ENCODE data around the gene TBX4.
A peak's percentile ranks its signal among the peaks of the same experiment; 100 is the strongest.

TBX4 gene

GRCh38 chr17:61404663-61404912 lies 47.6 kb upstream of the TBX4 start:
- Histone ChIP-seq H3K9ac (ENCODE audit: low read length) (no peak overlapping the region), H3K14ac (ENCODE audit: low read length in 2 of 2) (no peak overlapping the region), H2BK120ac (ENCODE audit: low read depth, low read length) (no peak overlapping the region), H3K27me3 (ENCODE audit: control insufficient read depth in 1 of 2, insufficient read depth in 1 of 2, low read length in 2 of 2) (peaks cover 0 to 81% of the 10 kb centered on the region in 2 experiments), H2BK15ac (ENCODE audit: low read depth, poor library complexity, severe bottlenecking) (peak overlapping the region; percentile 54), H3K4me2 (ENCODE audit: low read length, poor library complexity, severe bottlenecking) (no peak overlapping the region), H3K4me1 (ENCODE audit: control insufficient read depth, insufficient read depth, low read depth, low read length) (peaks cover 34% of the 10 kb centered on the region), H3K4ac (ENCODE audit: low read depth in 1 of 2, low read length in 2 of 2) (no peak overlapping the region), H3K27ac (ENCODE audit: low read length, poor library complexity, severe bottlenecking) (no peak overlapping the region), H3K23ac (ENCODE audit: low read length in 2 of 2) (peak overlapping the region in 1 of 2 experiments; percentile 77), H2AFZ (ENCODE audit: low read depth, low read length) (no peak overlapping the region), H3K36me3 (ENCODE audit: control insufficient read depth in 1 of 2, insufficient read depth in 2 of 2, low read depth in 1 of 2, low read length in 2 of 2) (peaks cover 2 to 54% of the 10 kb centered on the region in 2 experiments), H2BK12ac (ENCODE audit: low read length in 2 of 2) (peak overlapping the region in 1 of 2 experiments; percentile 15), H2AK5ac (ENCODE audit: low read length, severe bottlenecking) (no peak overlapping the region), H3K9me3 (ENCODE audit: control insufficient read depth, low read length) (no peaks in the 10 kb centered on the region), H4K91ac (ENCODE audit: low read length) (no peak overlapping the region), H3K4me3 (ENCODE audit: insufficient read depth in 1 of 2, low read depth in 1 of 2, low read length in 2 of 2) (peak overlapping the region in 1 of 2 experiments; percentile 0), H2BK5ac (ENCODE audit: low read depth, low read length, poor library complexity, severe bottlenecking) (no peak overlapping the region), H3K18ac (ENCODE audit: low read depth in 1 of 2, low read length in 2 of 2) (peak overlapping the region; percentile 19 to 48), H3K79me1 (replicated peaks; ENCODE audit: low read length, poor library complexity, severe bottlenecking) (no peaks in the 10 kb centered on the region), H4K8ac (ENCODE audit: low read length) (no peak overlapping the region)
- WGBS: 15% methylated on average over 25 of the region's 27 CpGs
- DNase-seq: no peak

- H3K9ac ChIP-seq (ENCODE audit: low read length): no peak overlapping the region
- H3K4me3 ChIP-seq (ENCODE audit: insufficient read depth in 1 of 2, low read depth in 1 of 2, low read length in 2 of 2): no peak overlapping the region
- peaks cover 0 to 82% of the 10 kb centered on the region in 2 experiments for H3K27me3 ChIP-seq (ENCODE audit: control insufficient read depth in 1 of 2, insufficient read depth in 1 of 2, low read length in 2 of 2)
- peaks cover 2 to 54% of the 10 kb centered on the region in 2 experiments for H3K36me3 ChIP-seq (ENCODE audit: control insufficient read depth in 1 of 2, insufficient read depth in 2 of 2, low read depth in 1 of 2, low read length in 2 of 2)
- H4K8ac ChIP-seq (ENCODE audit: low read length): peak overlapping the region; percentile 45
- WGBS: 59% methylated on average over 65 of the region's 71 CpGs
- no peak overlapping the region for H2BK5ac ChIP-seq (ENCODE audit: low read depth, low read length, poor library complexity, severe bottlenecking)
- peak overlapping the region; percentile 19 to 48 for H3K18ac ChIP-seq (ENCODE audit: low read depth in 1 of 2, low read length in 2 of 2)
- no peak overlapping the region for H2AFZ ChIP-seq (ENCODE audit: low read depth, low read length)
- H4K91ac ChIP-seq (ENCODE audit: low read length): no peak overlapping the region
- H3K79me1 ChIP-seq (replicated peaks; ENCODE audit: low read length, poor library complexity, severe bottlenecking): no peaks in the 10 kb centered on the region
- H3K4ac ChIP-seq (ENCODE audit: low read depth in 1 of 2, low read length in 2 of 2): no peak overlapping the region
- H2BK15ac ChIP-seq (ENCODE audit: low read depth, poor library complexity, severe bottlenecking): no peak overlapping the region
- H2AK5ac ChIP-seq (ENCODE audit: low read length, severe bottlenecking): no peak overlapping the region
- no peak for DNase-seq
- H3K23ac ChIP-seq (ENCODE audit: low read length in 2 of 2): peak overlapping the region in 1 of 2 experiments; percentile 73
- no peak overlapping the region for H2BK120ac ChIP-seq (ENCODE audit: low read depth, low read length)
- peak overlapping the region in 1 of 2 experiments; percentile 49 for H2BK12ac ChIP-seq (ENCODE audit: low read length in 2 of 2)
- no peaks in the 10 kb centered on the region for H3K9me3 ChIP-seq (ENCODE audit: control insufficient read depth, low read length)
- H3K4me2 ChIP-seq (ENCODE audit: low read length, poor library complexity, severe bottlenecking): peak overlapping the region; percentile 52
- H3K27ac ChIP-seq (ENCODE audit: low read length, poor library complexity, severe bottlenecking): no peak overlapping the region
- H3K4me1 ChIP-seq (ENCODE audit: control insufficient read depth, insufficient read depth, low read depth, low read length): peaks cover 33% of the 10 kb centered on the region
- peak overlapping the region in 1 of 2 experiments; percentile 9 for H3K14ac ChIP-seq (ENCODE audit: low read length in 2 of 2)
These were observed 47.1 kb upstream of the TBX4 start for GRCh38 chr17:61404913-61405685.

- Histone ChIP-seq H3K27me3 (ENCODE audit: control insufficient read depth in 1 of 2, insufficient read depth in 1 of 2, low read length in 2 of 2) (peaks cover 0 to 83% of the 10 kb centered on the region in 2 experiments), H3K14ac (ENCODE audit: low read length in 2 of 2) (peak overlapping the region in 1 of 2 experiments; percentile 70), H2AK5ac (ENCODE audit: low read length, severe bottlenecking) (no peak overlapping the region), H3K27ac (ENCODE audit: low read length, poor library complexity, severe bottlenecking) (no peak overlapping the region), H3K4me1 (ENCODE audit: control insufficient read depth, insufficient read depth, low read depth, low read length) (peaks cover 33% of the 10 kb centered on the region), H3K4me2 (ENCODE audit: low read length, poor library complexity, severe bottlenecking) (no peak overlapping the region), H4K8ac (ENCODE audit: low read length) (peak overlapping the region; percentile 45), H2BK12ac (ENCODE audit: low read length in 2 of 2) (no peak overlapping the region), H3K36me3 (ENCODE audit: control insufficient read depth in 1 of 2, insufficient read depth in 2 of 2, low read depth in 1 of 2, low read length in 2 of 2) (peaks cover 2 to 54% of the 10 kb centered on the region in 2 experiments), H4K91ac (ENCODE audit: low read length) (no peak overlapping the region), H2AFZ (ENCODE audit: low read depth, low read length) (no peak overlapping the region), H3K9ac (ENCODE audit: low read length) (no peak overlapping the region), H3K18ac (ENCODE audit: low read depth in 1 of 2, low read length in 2 of 2) (peak overlapping the region in 1 of 2 experiments; percentile 4), H3K23ac (ENCODE audit: low read length in 2 of 2) (no peak overlapping the region), H3K79me1 (replicated peaks; ENCODE audit: low read length, poor library complexity, severe bottlenecking) (no peaks in the 10 kb centered on the region), H2BK120ac (ENCODE audit: low read depth, low read length) (no peak overlapping the region), H3K9me3 (ENCODE audit: control insufficient read depth, low read length) (no peaks in the 10 kb centered on the region), H2BK5ac (ENCODE audit: low read depth, low read length, poor library complexity, severe bottlenecking) (no peak overlapping the region), H3K4me3 (ENCODE audit: insufficient read depth in 1 of 2, low read depth in 1 of 2, low read length in 2 of 2) (no peak overlapping the region), H2BK15ac (ENCODE audit: low read depth, poor library complexity, severe bottlenecking) (peak overlapping the region; percentile 21), H3K4ac (ENCODE audit: low read depth in 1 of 2, low read length in 2 of 2) (peak overlapping the region in 1 of 2 experiments; percentile 15)
- WGBS: 71% methylated on average over 37 of the region's 37 CpGs
- no peak for DNase-seq
These were observed 46.3 kb upstream of the TBX4 start for GRCh38 chr17:61405686-61406536.

DNA sequence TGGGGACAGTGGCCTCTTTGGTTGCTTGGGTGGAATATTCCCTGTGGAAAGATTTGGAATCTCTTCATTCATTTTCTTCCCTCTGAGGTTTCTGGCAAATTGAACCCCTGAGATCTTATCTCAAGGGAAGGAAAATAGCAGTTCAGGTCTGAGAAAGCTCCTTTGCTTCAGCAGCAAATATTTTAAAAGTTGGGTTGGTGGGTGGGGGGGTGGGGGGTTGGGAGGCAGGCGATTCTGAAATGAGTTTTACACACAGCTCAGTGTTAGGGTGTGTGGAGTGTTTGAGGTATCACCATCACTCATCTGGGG lies 45.7 kb upstream of the TBX4 start:
- Histone ChIP-seq H3K4me3 (ENCODE audit: insufficient read depth in 1 of 2, low read depth in 1 of 2, low read length in 2 of 2) (no peak overlapping the region), H3K18ac (ENCODE audit: low read depth in 1 of 2, low read length in 2 of 2) (peak overlapping the region in 1 of 2 experiments; percentile 4), H3K23ac (ENCODE audit: low read length in 2 of 2) (no peak overlapping the region), H2BK15ac (ENCODE audit: low read depth, poor library complexity, severe bottlenecking) (no peak overlapping the region), H3K4me1 (ENCODE audit: control insufficient read depth, insufficient read depth, low read depth, low read length) (peaks cover 36% of the 10 kb centered on the region), H3K36me3 (ENCODE audit: control insufficient read depth in 1 of 2, insufficient read depth in 2 of 2, low read depth in 1 of 2, low read length in 2 of 2) (peaks cover 2 to 54% of the 10 kb centered on the region in 2 experiments), H4K8ac (ENCODE audit: low read length) (no peak overlapping the region), H3K4ac (ENCODE audit: low read depth in 1 of 2, low read length in 2 of 2) (no peak overlapping the region), H3K79me1 (replicated peaks; ENCODE audit: low read length, poor library complexity, severe bottlenecking) (no peaks in the 10 kb centered on the region), H3K9ac (ENCODE audit: low read length) (no peak overlapping the region), H2BK12ac (ENCODE audit: low read length in 2 of 2) (no peak overlapping the region), H2BK5ac (ENCODE audit: low read depth, low read length, poor library complexity, severe bottlenecking) (no peak overlapping the region), H2BK120ac (ENCODE audit: low read depth, low read length) (no peak overlapping the region), H3K27me3 (ENCODE audit: control insufficient read depth in 1 of 2, insufficient read depth in 1 of 2, low read length in 2 of 2) (peaks cover 0 to 78% of the 10 kb centered on the region in 2 experiments), H4K91ac (ENCODE audit: low read length) (no peak overlapping the region), H3K4me2 (ENCODE audit: low read length, poor library complexity, severe bottlenecking) (no peak overlapping the region), H3K9me3 (ENCODE audit: control insufficient read depth, low read length) (no peaks in the 10 kb centered on the region), H3K14ac (ENCODE audit: low read length in 2 of 2) (no peak overlapping the region), H2AFZ (ENCODE audit: low read depth, low read length) (no peak overlapping the region), H3K27ac (ENCODE audit: low read length, poor library complexity, severe bottlenecking) (no peak overlapping the region), H2AK5ac (ENCODE audit: low read length, severe bottlenecking) (no peak overlapping the region)
- WGBS: 75% methylated on average over 1 of the region's 1 CpG
- no peak for DNase-seq
